ENCODE measurements around the gene CDCA5. TPM values are rescaled to one million over a fixed set of nuclear protein-coding genes. Genes with fewer than 3 reads are reported as not detected.

Gene CDCA5
- polyA plus RNA-seq, 1 donor, result 11.3 TPM

DNA sequence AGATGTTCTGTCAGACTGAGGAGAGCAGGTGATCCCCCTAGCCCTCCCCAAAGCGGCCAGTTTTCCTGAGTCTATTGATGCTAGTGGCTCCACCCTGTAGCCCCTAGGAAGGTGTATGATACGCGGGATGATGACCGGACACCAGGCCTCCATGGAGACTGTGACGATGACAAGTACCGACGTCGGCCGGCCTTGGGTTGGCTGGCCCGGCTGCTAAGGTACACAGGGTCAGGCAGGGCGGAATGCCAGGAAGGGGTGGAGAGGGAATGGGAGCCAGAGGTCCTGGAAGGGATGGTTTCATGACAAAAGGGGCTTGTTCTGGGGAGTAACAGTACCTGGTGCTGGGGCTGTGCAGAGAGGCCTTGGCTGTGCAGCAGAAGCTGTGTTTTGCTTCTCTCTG, 3.4 kb upstream of the CDCA5 start:
- H3K4me3 ChIP-seq (ENCODE audit: low read length), result no peak overlapping the region
- H3K27me3 ChIP-seq (ENCODE audit: control insufficient read depth, insufficient read depth, low read length), result no peaks in the 10 kb centered on the region
- DNase-seq, result no peak
- WGBS (ENCODE audit: insufficient coverage, low lambda C conversion rate), result 100% methylated on average over 1 of the region's 11 CpGs
- peaks cover 52% of the 10 kb centered on the region for H3K36me3 ChIP-seq (ENCODE audit: control insufficient read depth, insufficient read depth, low read length)
- no peaks in the 10 kb centered on the region for H3K9me3 ChIP-seq (ENCODE audit: control insufficient read depth, low read depth, low read length)
- H3K27ac ChIP-seq (ENCODE audit: low read length), result no peak overlapping the region
- H3K4me1 ChIP-seq (ENCODE audit: control insufficient read depth, insufficient read depth, low read length), result peaks cover 7% of the 10 kb centered on the region

DNA sequence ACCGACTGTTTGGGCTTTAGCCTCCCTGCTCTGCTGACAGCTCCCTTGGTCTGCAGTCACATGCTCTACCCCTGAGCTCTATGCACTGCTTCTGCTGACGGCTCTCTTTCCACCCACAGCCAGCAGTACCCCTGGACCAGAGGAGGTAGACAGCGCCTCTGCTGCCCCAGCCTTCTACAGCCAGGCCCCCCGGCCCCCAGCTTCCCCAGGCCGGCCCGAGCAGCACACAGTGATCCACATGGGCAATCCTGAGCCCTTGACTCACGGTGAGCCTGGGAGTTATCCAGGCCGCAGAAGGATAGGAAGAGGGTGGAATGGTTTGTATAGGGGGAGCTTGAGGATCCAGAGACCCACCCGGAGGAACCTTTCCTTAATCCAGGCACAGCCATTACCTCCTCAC, 3.0 kb upstream of the CDCA5 start:
- H3K27me3 ChIP-seq (ENCODE audit: control insufficient read depth, insufficient read depth, low read length), result no peaks in the 10 kb centered on the region
- no peak for DNase-seq
- no peak overlapping the region for H3K27ac ChIP-seq (ENCODE audit: low read length)
- no peaks in the 10 kb centered on the region for H3K9me3 ChIP-seq (ENCODE audit: control insufficient read depth, low read depth, low read length)
- no peak overlapping the region for H3K4me3 ChIP-seq (ENCODE audit: low read length)
- H3K36me3 ChIP-seq (ENCODE audit: control insufficient read depth, insufficient read depth, low read length), result peaks cover 52% of the 10 kb centered on the region
- no CpG with 5 or more reads among the region's 9 CpGs for WGBS (ENCODE audit: insufficient coverage, low lambda C conversion rate)
- peaks cover 7% of the 10 kb centered on the region for H3K4me1 ChIP-seq (ENCODE audit: control insufficient read depth, insufficient read depth, low read length)

DNA sequence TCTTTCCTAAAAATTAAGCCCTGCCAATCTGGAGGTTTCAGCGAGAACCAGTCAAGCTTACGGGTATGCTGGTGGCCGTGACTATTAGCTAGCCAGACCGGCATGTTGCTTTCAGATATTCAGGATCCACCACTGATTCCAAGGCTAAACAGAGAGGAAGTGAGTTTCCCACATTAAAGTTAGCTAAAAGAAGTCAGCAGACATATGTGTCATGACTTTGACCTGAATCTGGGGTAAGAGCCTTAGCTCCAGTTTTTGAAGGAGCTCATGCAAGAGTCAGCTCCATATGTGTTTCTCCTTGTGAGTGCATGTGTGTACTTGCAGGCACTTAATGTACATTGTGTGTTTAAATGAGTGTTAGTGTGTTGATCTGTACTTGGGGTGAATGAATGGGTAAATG, 1.6 kb upstream of the CDCA5 start:
- Histone ChIP-seq H3K27me3 (ENCODE audit: control insufficient read depth, insufficient read depth, low read length) (no peaks in the 10 kb centered on the region), H3K27ac (ENCODE audit: low read length) (no peak overlapping the region), H3K36me3 (ENCODE audit: control insufficient read depth, insufficient read depth, low read length) (peaks cover 53% of the 10 kb centered on the region), H3K4me3 (ENCODE audit: low read length) (no peak overlapping the region), H3K9me3 (ENCODE audit: control insufficient read depth, low read depth, low read length) (no peaks in the 10 kb centered on the region), H3K4me1 (ENCODE audit: control insufficient read depth, insufficient read depth, low read length) (peaks cover 7% of the 10 kb centered on the region)
- WGBS (ENCODE audit: insufficient coverage, low lambda C conversion rate), result no CpG with 5 or more reads among the region's 4 CpGs
- no peak for DNase-seq

DNA sequence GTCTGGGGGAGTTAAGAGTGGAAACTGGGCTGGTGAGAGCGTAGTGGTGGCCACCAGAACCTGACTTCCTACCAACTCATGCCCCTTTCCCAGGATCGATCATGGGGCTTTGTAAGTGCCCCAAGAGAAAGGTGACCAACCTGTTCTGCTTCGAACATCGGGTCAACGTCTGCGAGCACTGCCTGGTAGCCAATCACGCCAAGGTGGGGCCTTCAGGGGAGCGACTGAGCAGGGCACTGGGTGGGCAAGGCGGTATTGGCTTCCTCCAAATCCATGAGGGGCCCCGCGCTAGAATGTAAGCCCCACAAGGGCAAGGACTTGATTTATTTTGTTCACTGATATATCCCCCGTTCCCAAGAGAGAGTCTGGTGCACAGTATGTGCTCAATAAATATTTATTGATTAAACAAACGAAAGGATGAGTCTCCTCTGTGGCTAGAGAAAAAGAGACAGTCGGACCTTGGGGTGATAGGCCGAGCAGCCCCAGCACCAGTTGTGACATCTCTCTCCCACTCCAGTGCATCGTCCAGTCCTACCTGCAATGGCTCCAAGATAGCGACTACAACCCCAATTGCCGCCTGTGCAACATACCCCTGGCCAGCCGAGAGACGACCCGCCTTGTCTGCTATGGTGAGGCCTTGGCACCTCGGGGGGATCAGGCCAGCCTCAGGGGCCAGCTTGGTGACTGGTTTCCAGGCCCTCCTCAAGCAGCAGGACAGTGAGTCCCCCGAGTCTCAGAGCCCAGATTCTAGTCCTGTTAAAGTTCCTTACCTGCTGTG, 947 bp upstream of the CDCA5 start:
- Histone ChIP-seq H3K4me3 (ENCODE audit: low read length) (peak overlapping the region; percentile 86), H3K9me3 (ENCODE audit: control insufficient read depth, low read depth, low read length) (no peaks in the 10 kb centered on the region), H3K36me3 (ENCODE audit: control insufficient read depth, insufficient read depth, low read length) (peaks cover 53% of the 10 kb centered on the region), H3K27ac (ENCODE audit: low read length) (peak overlapping the region; percentile 94), H3K27me3 (ENCODE audit: control insufficient read depth, insufficient read depth, low read length) (no peaks in the 10 kb centered on the region), H3K4me1 (ENCODE audit: control insufficient read depth, insufficient read depth, low read length) (peaks cover 7% of the 10 kb centered on the region)
- DNase-seq, result peak in 1 of 2 donors; percentile 2
- WGBS (ENCODE audit: insufficient coverage, low lambda C conversion rate), result 80% methylated on average over 1 of the region's 23 CpGs

DNA sequence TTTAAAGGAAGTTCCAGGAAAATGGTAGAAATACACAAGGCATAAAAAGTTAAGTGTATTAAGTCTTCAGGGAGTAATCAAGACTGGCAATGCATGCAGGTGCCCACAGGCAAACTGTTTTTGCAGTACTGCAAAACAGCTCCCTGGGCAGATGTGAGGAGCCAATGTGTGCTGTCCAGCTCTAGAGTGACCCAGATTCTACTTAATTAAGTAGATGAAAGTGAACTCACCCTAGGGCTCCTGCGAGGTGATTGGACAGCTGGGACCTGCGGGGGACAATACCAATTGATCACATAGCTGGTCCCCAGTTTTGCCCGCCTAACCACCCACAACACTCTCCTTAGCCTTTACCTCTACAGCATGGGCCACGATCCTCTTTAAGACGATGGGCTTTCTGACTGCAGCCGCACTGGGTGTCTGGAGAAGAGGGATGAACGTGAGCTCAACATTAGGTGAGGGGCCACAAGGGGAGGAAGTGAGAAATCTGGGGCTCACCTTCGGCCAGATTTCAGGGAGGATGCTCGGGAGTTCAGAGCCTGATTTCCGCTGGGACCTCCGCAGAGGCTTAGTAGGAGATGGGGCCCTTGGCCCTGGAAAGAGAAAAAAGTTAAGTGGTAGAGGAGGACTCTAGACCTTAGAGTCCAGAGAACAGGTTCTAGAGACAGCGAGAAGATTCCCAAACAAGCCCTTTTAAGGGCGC, 556 bp downstream of the CDCA5 start:
- Histone ChIP-seq H3K9me3 (ENCODE audit: control insufficient read depth, low read depth, low read length) (no peaks in the 10 kb centered on the region), H3K4me3 (ENCODE audit: low read length) (peak overlapping the region; percentile 86), H3K27ac (ENCODE audit: low read length) (no peak overlapping the region), H3K36me3 (ENCODE audit: control insufficient read depth, insufficient read depth, low read length) (peaks cover 43% of the 10 kb centered on the region), H3K4me1 (ENCODE audit: control insufficient read depth, insufficient read depth, low read length) (peaks cover 12% of the 10 kb centered on the region), H3K27me3 (ENCODE audit: control insufficient read depth, insufficient read depth, low read length) (no peaks in the 10 kb centered on the region)
- WGBS (ENCODE audit: insufficient coverage, low lambda C conversion rate), result no CpG with 5 or more reads among the region's 13 CpGs
- DNase-seq, result peak in 1 of 2 donors; percentile 0

DNA sequence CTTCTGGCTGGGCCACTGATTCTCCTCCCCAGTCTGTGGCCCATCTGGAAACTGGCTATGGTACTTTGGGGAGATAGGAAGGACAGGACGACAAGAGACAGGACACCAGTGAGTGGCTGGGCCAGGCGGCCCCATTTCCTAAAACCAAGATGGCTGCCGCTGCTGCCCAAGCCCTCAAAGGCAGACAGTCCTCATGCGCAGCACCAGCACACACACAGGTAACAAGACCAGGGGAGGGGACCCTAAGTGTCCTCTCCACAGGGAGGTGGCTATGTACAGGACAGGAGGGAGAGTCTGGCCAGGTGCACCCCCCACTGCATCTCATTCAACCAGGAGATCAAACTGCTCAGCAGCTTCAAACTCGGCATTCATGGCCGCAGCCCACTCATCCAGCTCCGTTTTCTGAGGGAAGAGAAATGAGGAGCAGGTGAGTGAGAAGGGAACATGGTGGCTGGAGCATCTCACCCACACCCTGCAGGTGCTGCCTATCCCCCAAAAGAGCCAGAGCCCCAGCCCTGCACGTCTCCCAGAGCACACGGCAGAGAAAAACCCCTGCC, 5.0 kb downstream of the CDCA5 start:
- no peak overlapping the region for H3K27ac ChIP-seq (ENCODE audit: low read length)
- H3K27me3 ChIP-seq (ENCODE audit: control insufficient read depth, insufficient read depth, low read length), result no peaks in the 10 kb centered on the region
- no CpG with 5 or more reads among the region's 9 CpGs for WGBS (ENCODE audit: insufficient coverage, low lambda C conversion rate)

DNA sequence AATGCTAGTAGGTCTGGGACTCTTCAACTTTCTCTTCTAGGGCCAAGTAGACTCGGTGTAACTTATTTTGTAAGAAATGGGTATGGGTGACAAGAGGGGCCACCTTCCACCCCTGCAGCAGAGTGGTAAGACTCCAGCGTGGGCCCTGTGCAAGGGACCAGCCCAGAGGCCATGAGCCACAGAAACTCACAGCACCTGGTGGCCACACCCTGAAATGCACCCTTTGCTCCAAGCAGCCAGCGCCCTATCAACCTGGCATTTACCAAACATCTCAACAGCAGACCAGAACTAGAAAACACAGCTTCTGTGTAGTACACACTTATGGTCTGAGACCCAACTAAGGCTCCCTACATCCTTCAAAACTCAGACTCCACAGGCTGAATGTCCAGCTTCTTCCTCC, 5.7 kb downstream of the CDCA5 start:
- no peak overlapping the region for H3K27ac ChIP-seq (ENCODE audit: low read length)
- peak; percentile 54 to 66 for DNase-seq
- WGBS (ENCODE audit: insufficient coverage, low lambda C conversion rate), result no CpG with 5 or more reads among the region's 3 CpGs
- H3K4me1 ChIP-seq (ENCODE audit: control insufficient read depth, insufficient read depth, low read length), result peaks cover 8% of the 10 kb centered on the region
- no peak overlapping the region for H3K4me3 ChIP-seq (ENCODE audit: low read length)
- H3K9me3 ChIP-seq (ENCODE audit: control insufficient read depth, low read depth, low read length), result no peaks in the 10 kb centered on the region
- H3K27me3 ChIP-seq (ENCODE audit: control insufficient read depth, insufficient read depth, low read length), result no peaks in the 10 kb centered on the region
- H3K36me3 ChIP-seq (ENCODE audit: control insufficient read depth, insufficient read depth, low read length), result peaks cover 8% of the 10 kb centered on the region

More for the DNA sequence above, 5.0 kb downstream of the CDCA5 start:
- Histone ChIP-seq H3K4me1 (ENCODE audit: control insufficient read depth, insufficient read depth, low read length) (peaks cover 8% of the 10 kb centered on the region), H3K4me3 (ENCODE audit: low read length) (no peak overlapping the region), H3K36me3 (ENCODE audit: control insufficient read depth, insufficient read depth, low read length) (peaks cover 8% of the 10 kb centered on the region), H3K9me3 (ENCODE audit: control insufficient read depth, low read depth, low read length) (no peaks in the 10 kb centered on the region)
- DNase-seq, result no peak

DNA sequence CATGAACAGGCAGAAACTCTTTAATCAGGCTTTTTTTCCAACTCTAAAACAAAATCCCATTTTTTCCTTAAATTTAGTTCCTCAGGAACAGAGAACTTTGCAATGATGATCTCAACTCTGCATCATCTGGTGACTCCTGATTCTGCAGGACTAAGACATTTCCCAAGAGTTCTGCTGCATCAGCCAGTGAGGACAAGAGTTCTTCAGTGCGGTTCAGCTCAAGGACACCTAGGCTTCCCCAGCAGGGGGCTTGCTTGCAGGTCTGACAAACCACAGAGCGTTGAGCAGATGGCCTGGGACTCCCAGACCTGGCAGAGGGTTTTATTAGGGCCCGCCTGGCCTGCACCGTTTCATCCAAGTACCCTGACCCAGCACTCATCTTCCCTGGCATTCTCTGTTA, 6.4 kb downstream of the CDCA5 start:
- no peak for DNase-seq
- Histone ChIP-seq H3K36me3 (ENCODE audit: control insufficient read depth, insufficient read depth, low read length) (peaks cover 8% of the 10 kb centered on the region), H3K27ac (ENCODE audit: low read length) (no peak overlapping the region), H3K4me3 (ENCODE audit: low read length) (no peak overlapping the region), H3K4me1 (ENCODE audit: control insufficient read depth, insufficient read depth, low read length) (peaks cover 8% of the 10 kb centered on the region), H3K27me3 (ENCODE audit: control insufficient read depth, insufficient read depth, low read length) (no peaks in the 10 kb centered on the region), H3K9me3 (ENCODE audit: control insufficient read depth, low read depth, low read length) (no peaks in the 10 kb centered on the region)
- no CpG with 5 or more reads among the region's 4 CpGs for WGBS (ENCODE audit: insufficient coverage, low lambda C conversion rate)

DNA sequence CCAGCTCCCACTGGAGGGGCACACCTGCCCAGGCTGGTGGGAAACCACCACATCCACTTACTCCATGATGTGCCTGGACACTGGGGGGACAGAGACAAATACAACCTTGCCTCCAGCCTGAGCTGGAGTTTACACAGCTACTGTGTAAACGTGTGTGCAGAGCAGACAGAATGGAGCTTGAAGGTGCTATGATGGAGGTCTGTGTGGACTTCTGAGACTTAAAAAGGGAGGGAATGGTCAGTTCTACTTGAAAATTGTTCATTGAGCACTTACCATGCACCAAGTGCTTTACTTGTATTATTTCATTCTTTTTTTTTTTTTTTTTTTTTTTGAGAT, 11.2 kb downstream of the CDCA5 start:
- no peaks in the 10 kb centered on the region for H3K9me3 ChIP-seq (ENCODE audit: control insufficient read depth, low read depth, low read length)
- DNase-seq, result no peak
- no peak overlapping the region for H3K27ac ChIP-seq (ENCODE audit: low read length)
- no peak overlapping the region for H3K4me3 ChIP-seq (ENCODE audit: low read length)
- no CpG with 5 or more reads among the region's 1 CpG for WGBS (ENCODE audit: insufficient coverage, low lambda C conversion rate)
- H3K27me3 ChIP-seq (ENCODE audit: control insufficient read depth, insufficient read depth, low read length), result no peaks in the 10 kb centered on the region
- H3K4me1 ChIP-seq (ENCODE audit: control insufficient read depth, insufficient read depth, low read length), result peaks cover 9% of the 10 kb centered on the region
- no peaks in the 10 kb centered on the region for H3K36me3 ChIP-seq (ENCODE audit: control insufficient read depth, insufficient read depth, low read length)

DNA sequence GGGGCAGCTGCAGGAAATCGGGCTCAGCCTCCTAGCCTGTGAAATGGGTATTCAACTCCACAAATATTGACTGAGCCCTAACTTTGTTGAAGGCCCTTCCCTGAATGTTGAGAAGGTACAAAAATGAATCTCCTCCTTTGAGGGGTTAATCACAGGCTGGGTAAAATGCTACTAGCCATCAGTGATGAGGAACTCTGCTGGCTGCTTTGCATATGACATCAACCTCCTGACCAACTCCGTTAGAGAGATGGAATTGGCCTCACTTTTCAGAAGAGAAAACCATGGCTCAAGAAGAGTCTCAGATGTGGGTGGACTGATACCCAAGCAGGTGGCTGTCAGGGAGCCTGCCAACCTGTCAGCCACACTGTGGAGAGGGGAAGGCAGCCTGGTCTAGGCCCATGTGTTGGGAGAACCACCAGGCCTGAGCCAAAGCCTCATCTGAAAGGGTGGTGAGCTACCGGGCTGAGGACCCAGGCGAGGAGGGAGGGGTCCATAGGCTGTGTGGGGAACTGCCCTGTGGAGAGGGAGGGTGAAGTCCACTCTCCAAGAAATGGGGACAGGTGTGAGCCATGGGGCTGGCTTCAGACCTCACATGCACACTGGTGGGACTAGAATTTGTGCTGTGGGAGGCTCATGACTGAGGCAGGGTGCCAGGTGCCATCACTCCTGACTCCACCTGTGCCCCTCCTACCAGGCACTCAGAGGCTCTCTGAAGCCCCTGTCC, 11.8 kb downstream of the CDCA5 start:
- H3K27ac ChIP-seq (ENCODE audit: low read length), result no peak overlapping the region
- H3K4me3 ChIP-seq (ENCODE audit: low read length), result no peak overlapping the region
- H3K27me3 ChIP-seq (ENCODE audit: control insufficient read depth, insufficient read depth, low read length), result no peaks in the 10 kb centered on the region
- H3K9me3 ChIP-seq (ENCODE audit: control insufficient read depth, low read depth, low read length), result no peaks in the 10 kb centered on the region
- no peaks in the 10 kb centered on the region for H3K36me3 ChIP-seq (ENCODE audit: control insufficient read depth, insufficient read depth, low read length)
- peaks cover 9% of the 10 kb centered on the region for H3K4me1 ChIP-seq (ENCODE audit: control insufficient read depth, insufficient read depth, low read length)
- DNase-seq, result no peak
- WGBS (ENCODE audit: insufficient coverage, low lambda C conversion rate), result 100% methylated on average over 1 of the region's 4 CpGs
